ENCODE measurements around the gene TSSK6. TPM values are rescaled to one million over a fixed set of nuclear protein-coding genes. Genes with fewer than 3 reads are reported as not detected.
A peak's percentile ranks its signal among the peaks of the same experiment; 100 is the strongest.

Gene TSSK6
- total RNA-seq, 1 experiment from 2014 or later, result 4.7 TPM

- TF ChIP-seq E2F4 (CRISPR knock-in tag; IDR thresholded peaks at IDR 0.05; ENCODE audit: borderline replicate concordance, low read depth) (no peak), RORB (CRISPR knock-in tag; IDR thresholded peaks at IDR 0.05) (no peak), FOXK1 (CRISPR knock-in tag; IDR thresholded peaks at IDR 0.05) (no peak), ATF2 (CRISPR knock-in tag; IDR thresholded peaks at IDR 0.05; ENCODE audit: borderline replicate concordance, low read depth) (no peak), CTCF (IDR thresholded peaks at IDR 0.05) (no peak), HMGXB4 (CRISPR knock-in tag; IDR thresholded peaks at IDR 0.05) (no peak), ZNF671 (CRISPR knock-in tag; IDR thresholded peaks at IDR 0.05) (no peak)
These were observed 31.4 kb upstream of the TSSK6 start (continued) for GRCh38 chr19:19546751-19547162.

GRCh38 chr19:19545707-19546106 is 30.4 kb upstream of the TSSK6 start:
- no peaks in the 10 kb centered on the region for H3K9me3 Mint-ChIP-seq
- no peaks in the 10 kb centered on the region for H3K4me1 Mint-ChIP-seq
- peaks cover 2% of the 10 kb centered on the region for H3K27me3 Mint-ChIP-seq (ENCODE audit: low read depth)
- no peaks in the 10 kb centered on the region for H3K36me3 Mint-ChIP-seq
- H3K27ac Mint-ChIP-seq, result no peak overlapping the region
- TF ChIP-seq RELA (CRISPR knock-in tag; IDR thresholded peaks at IDR 0.05; ENCODE audit: borderline replicate concordance), result no peak
- no peak for TF ChIP-seq ZNF671 (CRISPR knock-in tag; IDR thresholded peaks at IDR 0.05)
- no peak for TF ChIP-seq PRRX2 (CRISPR knock-in tag; IDR thresholded peaks at IDR 0.05)
- no peak for TF ChIP-seq ZNF281 (CRISPR knock-in tag; IDR thresholded peaks at IDR 0.05)
- TF ChIP-seq AR (CRISPR knock-in tag; IDR thresholded peaks at IDR 0.05), result no peak
- TF ChIP-seq GTF2I (CRISPR knock-in tag; conservative IDR thresholded peaks at IDR 0.05), result no peak
- no peak for TF ChIP-seq SMAD3 (CRISPR knock-in tag; IDR thresholded peaks at IDR 0.05; ENCODE audit: borderline replicate concordance)
- no peak for TF ChIP-seq ATF6 (CRISPR knock-in tag; IDR thresholded peaks at IDR 0.05)
- no peak for TF ChIP-seq CDX4 (CRISPR knock-in tag; IDR thresholded peaks at IDR 0.05; ENCODE audit: borderline replicate concordance)
- CTCF ChIA-PET, result interaction anchor here (1.3 to 2.8 kb wide), 2 partner anchors 9 to 14 kb away, joined by 7 to 9 read pairs; no protein-coding TSS in a partner anchor
- ATAC-seq, result no peak
- H3K4me3 Mint-ChIP-seq, result no peak overlapping the region
- POLR2A ChIA-PET, result no interaction called here
- peak; percentile 8 for DNase-seq (ENCODE audit: low spot score)
